Right cardiac atrium (tissue), 5 donors: Measurements from ENCODE around the gene CTTNBP2. TPM values are rescaled to one million over a fixed set of nuclear protein-coding genes. Genes with fewer than 3 reads are reported as not detected.

Source experiments
- ATAC-seq, 2 donors: fragments of 200-7000 bp; cut with Tn5 transposase; one replicate each; pipeline versions ENCODE4 v1.8.0 to v1.9.1; 2020; ENCODE audit warnings: moderate library complexity in 2 of 2, mild to moderate bottlenecking in 1 of 2
- DNase-seq, 3 donors: peaks; one replicate each; pipeline ENCODE4 v3.0.0-alpha.2; 2020
- H3K27ac ChIP-seq: one replicate; pipeline ENCODE4 v1.5.1; 2013; ENCODE audit warnings: mild to moderate bottlenecking, low read length, control low read depth, moderate library complexity
- H3K27me3 ChIP-seq: one replicate; pipeline ENCODE4 v1.6.1; 2013; ENCODE audit not compliant: control insufficient read depth, insufficient read depth
- H3K4me1 ChIP-seq: one replicate; pipeline ENCODE4 v1.6.1; 2013; ENCODE audit warnings: low read length; ENCODE audit not compliant: control insufficient read depth, insufficient read depth
- H3K4me3 ChIP-seq: one replicate; pipeline ENCODE4 v1.5.1; 2013; ENCODE audit warnings: low read length, control low read depth
- H3K9me3 ChIP-seq: one replicate; pipeline ENCODE4 v1.6.1; 2013; ENCODE audit warnings: low read length; ENCODE audit not compliant: control insufficient read depth
- WGBS: extraction: QIAGEN DNeasy Blood & Tissue Kit; methylation state at CpG from one replicate; pipeline ENCODE4 v1.1.7; 2013; 5-methylcytosine and 5-hydroxymethylcytosine counted together
- intact Hi-C, 4 donors: fragments of 100-400 bp; cut with DNase I; formaldehyde crosslinking; loops; one replicate each; pipeline versions ENCODE4 v1.11.0 to v1.14.0; 2022 to 2023
- polyA plus RNA-seq: library from polyadenylated mRNA; stranded (reverse); fragments of 200-250 nt; gene quantifications from one replicate; pipeline ENCODE4 v1.2.3, GENCODE V29; 2013
- total RNA-seq, 4 donors: library from RNA; stranded (reverse); fragmentation: NEBNext Ultra II Directional; extraction: Animal tissue kit (Norgen Biotek cat#: 25700); gene quantifications; one replicate each; pipeline ENCODE4 v1.2.1, GENCODE V29; 2021
- donor health status: healthy with polysubstance abuse.
- donor health status: DM: no; HTN: yes; CAD: no.
- donor health status: DM: no; HTN: no; CAD: no.
- donor health status: DM: no; HTN: yes; CAD: no; lungs with severe emphysema.
- donor health status: DM: yes; HTN: yes; CAD: no.

CTTNBP2 gene
- total and polyA plus RNA-seq, 5 donors, result 2.0 to 5.5 (median 4.3) TPM

- Histone ChIP-seq H3K27me3 (no peaks in the 10 kb centered on the region), H3K9me3 (no peaks in the 10 kb centered on the region), H3K4me1 (no peaks in the 10 kb centered on the region), H3K27ac (no peak overlapping the region), H3K4me3 (no peak overlapping the region)
- intact Hi-C loops, result loop anchor here in 2 of 4 donors (10.0 kb wide), 1 partner anchor 126 kb away; no protein-coding TSS in a partner anchor
- ATAC-seq, result no peak
- DNase-seq, result no peak
- WGBS, result 57% methylated on average over 6 of the region's 6 CpGs
Observed at GRCh38 chr7:117870448-117871130, 2.7 kb downstream of the CTTNBP2 start.

- Histone ChIP-seq H3K4me1 (no peaks in the 10 kb centered on the region), H3K4me3 (no peak overlapping the region), H3K9me3 (no peaks in the 10 kb centered on the region), H3K27me3 (no peaks in the 10 kb centered on the region), H3K27ac (no peak overlapping the region)
- DNase-seq, result no peak
- no peak for ATAC-seq
- WGBS, result 84% methylated on average over 2 of the region's 2 CpGs
- intact Hi-C loops, result no loop called here
Observed at GRCh38 chr7:117869374-117869773, 3.9 kb downstream of the CTTNBP2 start.

DNA sequence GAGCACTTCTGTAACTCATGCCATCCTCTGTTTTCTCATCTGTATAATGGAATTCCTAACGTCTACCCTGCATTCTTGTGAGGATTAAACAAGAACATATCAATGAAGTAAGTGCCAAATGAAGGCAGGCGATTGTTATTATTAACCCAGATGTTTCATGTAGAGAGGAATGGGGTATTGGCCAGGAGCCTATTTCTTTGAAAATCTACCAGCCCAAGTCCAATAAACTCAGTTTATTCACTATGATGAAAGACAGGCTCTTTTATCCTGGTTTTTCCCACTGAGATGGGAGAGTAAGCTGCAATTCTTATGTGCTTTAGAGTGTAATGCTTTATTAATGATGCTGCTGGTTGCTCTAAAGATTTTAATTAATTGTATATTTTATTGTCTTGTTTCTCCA lies 9.6 kb downstream of the CTTNBP2 start:
- WGBS, result 62% methylated on average over 2 of the region's 2 CpGs
- Histone ChIP-seq H3K27me3 (no peaks in the 10 kb centered on the region), H3K4me1 (no peaks in the 10 kb centered on the region), H3K9me3 (no peaks in the 10 kb centered on the region), H3K27ac (no peak overlapping the region), H3K4me3 (no peak overlapping the region)
- intact Hi-C loops, result no loop called here
- no peak for DNase-seq
- ATAC-seq, result no peak

- H3K9me3 ChIP-seq, result no peaks in the 10 kb centered on the region
- H3K4me1 ChIP-seq, result no peaks in the 10 kb centered on the region
- H3K4me3 ChIP-seq, result no peak overlapping the region
- H3K27me3 ChIP-seq, result no peaks in the 10 kb centered on the region
- DNase-seq (no peak), ATAC-seq (no peak)
- 57% methylated on average over 3 of the region's 3 CpGs for WGBS
- intact Hi-C loops, result no loop called here
- H3K27ac ChIP-seq, result no peak overlapping the region
Observed at GRCh38 chr7:117862378-117862777, 10.9 kb downstream of the CTTNBP2 start.

GRCh38 chr7:117859246-117859812 lies 13.9 kb downstream of the CTTNBP2 start:
- H3K27ac ChIP-seq, result no peak overlapping the region
- H3K4me3 ChIP-seq, result no peak overlapping the region
- intact Hi-C loops, result no loop called here
- no peak for ATAC-seq
- no peak for DNase-seq
- H3K4me1 ChIP-seq, result no peaks in the 10 kb centered on the region
- no peaks in the 10 kb centered on the region for H3K9me3 ChIP-seq
- H3K27me3 ChIP-seq, result no peaks in the 10 kb centered on the region
- 72% methylated on average over 4 of the region's 4 CpGs for WGBS

- Histone ChIP-seq H3K27me3 (no peaks in the 10 kb centered on the region), H3K4me1 (no peaks in the 10 kb centered on the region), H3K27ac (no peak overlapping the region), H3K9me3 (no peaks in the 10 kb centered on the region), H3K4me3 (no peak overlapping the region)
- ATAC-seq (no peak), DNase-seq (no peak)
- 75% methylated on average over 3 of the region's 3 CpGs for WGBS
- intact Hi-C loops, result no loop called here
Observed at GRCh38 chr7:117858712-117859111, 14.5 kb downstream of the CTTNBP2 start.

DNA sequence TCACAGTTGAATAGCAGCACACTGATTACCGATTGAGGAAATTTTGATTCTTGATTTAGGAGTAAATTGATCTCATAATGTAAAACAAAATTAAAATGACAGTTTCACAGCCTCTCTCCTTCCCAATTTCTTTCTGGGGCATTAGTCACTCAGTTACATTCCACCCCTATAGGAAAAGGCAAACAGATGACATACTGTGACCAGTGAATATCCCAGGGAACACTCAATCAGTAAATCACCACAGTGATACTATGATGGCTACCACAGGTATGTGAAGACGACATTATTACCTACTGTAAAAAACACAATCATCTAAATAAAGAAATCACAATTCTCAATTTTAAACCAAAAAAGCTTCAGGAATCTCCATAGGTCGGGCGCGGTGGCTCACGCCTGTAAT lies 15.5 kb downstream of the CTTNBP2 start:
- Histone ChIP-seq H3K9me3 (no peaks in the 10 kb centered on the region), H3K4me3 (no peak overlapping the region), H3K27ac (no peak overlapping the region), H3K27me3 (no peaks in the 10 kb centered on the region), H3K4me1 (no peaks in the 10 kb centered on the region)
- no peak for DNase-seq
- WGBS, result 95% methylated on average over 6 of the region's 6 CpGs
- intact Hi-C loops, result no loop called here
- no peak for ATAC-seq

GRCh38 chr7:117856196-117856595 lies 17.0 kb downstream of the CTTNBP2 start:
- Histone ChIP-seq H3K9me3 (no peaks in the 10 kb centered on the region), H3K27me3 (no peaks in the 10 kb centered on the region), H3K27ac (no peak overlapping the region), H3K4me1 (no peaks in the 10 kb centered on the region), H3K4me3 (no peak overlapping the region)
- intact Hi-C loops, result no loop called here
- no peak for DNase-seq
- ATAC-seq, result no peak

DNA sequence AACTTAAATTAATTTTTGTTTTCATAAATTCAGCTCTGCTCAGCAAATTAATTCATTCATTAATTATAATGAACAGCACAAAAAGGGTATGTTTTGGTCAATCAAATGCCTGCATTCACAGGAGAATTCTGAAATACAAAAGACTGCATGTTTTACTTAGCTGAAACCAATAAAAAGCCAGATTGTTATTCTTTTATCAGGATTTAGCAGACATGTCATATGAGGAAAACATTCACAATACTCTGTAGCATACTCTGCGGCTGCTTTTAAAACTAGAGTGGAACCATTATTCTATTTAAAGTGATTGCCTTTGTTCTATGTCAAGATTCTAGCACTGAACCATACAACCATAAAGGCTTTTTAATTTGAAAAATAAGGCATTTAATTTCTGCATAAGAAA lies 19.1 kb downstream of the CTTNBP2 start:
- ATAC-seq, result no peak
- intact Hi-C loops, result no loop called here
- no peak overlapping the region for H3K27ac ChIP-seq
- H3K27me3 ChIP-seq, result no peaks in the 10 kb centered on the region
- 65% methylated on average over 1 of the region's 1 CpG for WGBS
- H3K4me1 ChIP-seq, result no peaks in the 10 kb centered on the region
- H3K9me3 ChIP-seq, result no peaks in the 10 kb centered on the region
- DNase-seq, result no peak
- H3K4me3 ChIP-seq, result no peak overlapping the region

DNA sequence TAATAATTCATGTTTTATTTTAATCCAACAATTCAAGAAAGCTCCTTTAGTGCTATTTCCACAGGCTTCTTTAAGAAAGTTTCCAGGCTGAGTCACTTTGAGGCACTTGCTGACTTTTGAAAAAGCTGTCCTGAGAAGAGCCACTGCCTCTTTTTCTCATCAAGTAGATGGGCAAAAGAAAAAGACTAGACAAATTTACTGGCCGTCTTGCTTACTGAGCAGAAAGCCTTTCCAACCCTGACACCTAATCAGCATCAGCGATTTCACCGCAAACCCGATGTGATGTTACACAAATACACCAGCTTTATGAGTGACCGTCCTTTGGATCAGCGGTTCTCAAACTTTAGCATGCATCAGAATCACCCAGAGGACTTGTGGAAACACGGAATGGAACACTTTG lies 24.3 kb downstream of the CTTNBP2 start:
- ATAC-seq (no peak), DNase-seq (no peak)
- Histone ChIP-seq H3K27me3 (no peaks in the 10 kb centered on the region), H3K9me3 (no peaks in the 10 kb centered on the region), H3K27ac (no peak overlapping the region), H3K4me3 (no peak overlapping the region), H3K4me1 (no peaks in the 10 kb centered on the region)
- intact Hi-C loops, result no loop called here
- 83% methylated on average over 7 of the region's 7 CpGs for WGBS

GRCh38 chr7:117844678-117845077 lies 28.6 kb downstream of the CTTNBP2 start:
- Histone ChIP-seq H3K4me1 (no peaks in the 10 kb centered on the region), H3K27ac (no peak overlapping the region), H3K9me3 (no peaks in the 10 kb centered on the region), H3K4me3 (no peak overlapping the region), H3K27me3 (no peaks in the 10 kb centered on the region)
- ATAC-seq (no peak), DNase-seq (no peak)
- WGBS, result 93% methylated on average over 2 of the region's 2 CpGs
- intact Hi-C loops, result no loop called here

DNA sequence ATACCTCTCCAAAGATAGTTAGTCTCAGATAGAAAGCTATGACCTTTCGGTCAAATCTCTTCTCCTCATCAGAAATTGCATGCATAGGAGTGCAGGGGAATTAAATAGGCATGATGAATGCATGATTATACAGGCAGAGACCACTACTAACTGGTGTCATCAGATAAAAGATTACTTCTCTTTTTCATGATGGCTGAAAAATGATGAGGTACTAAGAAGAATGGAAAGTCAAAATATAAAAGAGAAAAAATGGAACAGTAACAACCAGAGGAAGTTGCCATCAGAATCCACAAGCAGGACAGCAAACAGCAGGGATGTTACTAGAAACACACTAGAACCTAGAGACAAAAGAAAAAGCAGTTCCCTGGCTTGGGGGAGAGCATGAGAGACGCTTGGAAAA lies 31.6 kb downstream of the CTTNBP2 start:
- H3K4me3 ChIP-seq, result no peak overlapping the region
- no peak overlapping the region for H3K27ac ChIP-seq
- H3K27me3 ChIP-seq, result no peaks in the 10 kb centered on the region
- 89% methylated on average over 2 of the region's 2 CpGs for WGBS
- intact Hi-C loops, result no loop called here
- no peaks in the 10 kb centered on the region for H3K4me1 ChIP-seq
- no peak for DNase-seq
- no peak for ATAC-seq
- no peaks in the 10 kb centered on the region for H3K9me3 ChIP-seq
